ENCODE results near the gene MYO16. TPM values are rescaled to one million over a fixed set of nuclear protein-coding genes. Genes with fewer than 3 reads are reported as not detected.

The MYO16 gene
- total RNA-seq, 1 experiment from 2014 or later: 0.49 TPM

DNA sequence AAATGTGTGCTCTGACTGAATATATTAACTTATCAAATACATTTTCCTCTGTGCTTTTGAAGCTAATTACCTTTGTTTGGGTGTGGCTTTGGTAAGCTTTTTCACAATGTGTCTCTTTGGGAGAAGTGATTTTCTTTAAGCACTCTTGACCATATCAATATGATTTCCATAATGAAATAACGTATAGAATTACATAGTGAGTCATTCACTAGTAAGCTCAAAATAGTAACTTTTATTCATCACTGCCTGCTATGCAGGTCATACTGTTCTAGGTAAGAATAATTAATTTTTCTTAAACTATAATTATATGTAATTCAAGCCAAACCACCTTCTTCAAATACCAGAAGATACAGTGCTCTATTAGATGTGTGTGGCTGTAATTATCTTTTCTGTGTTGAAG is 480.7 kb downstream of the MYO16 start:
- H3K4me3 ChIP-seq (ENCODE audit: low read depth, low read length, poor library complexity, severe bottlenecking): no peak overlapping the region
- no peak overlapping the region for H3K27ac ChIP-seq (ENCODE audit: low read depth, low read length, poor library complexity, severe bottlenecking)
- no peak for DNase-seq (ENCODE audit: low spot score)
- no TSS peak for BruUV-seq (replicated peaks)
- ChIA-PET POLR2A (ENCODE audit: low non-redundant PET) (no interaction called here), CTCF (interaction anchor here (0.6 kb wide), 1 partner anchor 35 kb away, joined by 5 read pairs; no protein-coding TSS in a partner anchor)
- H3K27me3 ChIP-seq (replicated peaks; ENCODE audit: insufficient read depth, low read depth, low read length, poor library complexity): no peaks in the 10 kb centered on the region
- intact Hi-C loops (cut with micrococcal nuclease; ENCODE audit: unreplicated experiment): no loop called here
- no peaks in the 10 kb centered on the region for H3K4me1 ChIP-seq (ENCODE audit: insufficient read depth, low read length, poor library complexity, severe bottlenecking)
- no peak for TF ChIP-seq EZH2 (IDR thresholded peaks at IDR 0.05; ENCODE audit: borderline replicate concordance, low read depth, low read length, poor library complexity, severe bottlenecking)
- no peak for TF ChIP-seq CTCF (conservative IDR thresholded peaks at IDR 0.05; ENCODE audit: low read depth, low read length)
- H3K9me3 ChIP-seq (ENCODE audit: low read depth, low read length, poor library complexity, severe bottlenecking): no peaks in the 10 kb centered on the region
- H3K36me3 ChIP-seq (ENCODE audit: insufficient read depth, low read length, poor library complexity, severe bottlenecking): no peaks in the 10 kb centered on the region

- no peak overlapping the region for H3K4me3 ChIP-seq (ENCODE audit: low read depth, low read length, poor library complexity, severe bottlenecking)
- ChIA-PET CTCF (no interaction called here), POLR2A (ENCODE audit: low non-redundant PET) (interaction anchor here (0.6 kb wide), 1 partner anchor 41 kb away, joined by 3 read pairs; no protein-coding TSS in a partner anchor)
- H3K4me1 ChIP-seq (ENCODE audit: insufficient read depth, low read length, poor library complexity, severe bottlenecking): no peaks in the 10 kb centered on the region
- no peak for DNase-seq (ENCODE audit: low spot score)
- H3K36me3 ChIP-seq (ENCODE audit: insufficient read depth, low read length, poor library complexity, severe bottlenecking): no peaks in the 10 kb centered on the region
- no peaks in the 10 kb centered on the region for H3K27me3 ChIP-seq (replicated peaks; ENCODE audit: insufficient read depth, low read depth, low read length, poor library complexity)
- no TSS peak for BruUV-seq (replicated peaks)
- H3K27ac ChIP-seq (ENCODE audit: low read depth, low read length, poor library complexity, severe bottlenecking): no peak overlapping the region
- H3K9me3 ChIP-seq (ENCODE audit: low read depth, low read length, poor library complexity, severe bottlenecking): no peaks in the 10 kb centered on the region
- intact Hi-C loops (cut with micrococcal nuclease; ENCODE audit: unreplicated experiment): no loop called here
- TF ChIP-seq EZH2 (IDR thresholded peaks at IDR 0.05; ENCODE audit: borderline replicate concordance, low read depth, low read length, poor library complexity, severe bottlenecking) (no peak), CTCF (conservative IDR thresholded peaks at IDR 0.05; ENCODE audit: low read depth, low read length) (no peak)
Observed at GRCh38 chr13:109111141-109111540, 481.7 kb downstream of the MYO16 start.

DNA sequence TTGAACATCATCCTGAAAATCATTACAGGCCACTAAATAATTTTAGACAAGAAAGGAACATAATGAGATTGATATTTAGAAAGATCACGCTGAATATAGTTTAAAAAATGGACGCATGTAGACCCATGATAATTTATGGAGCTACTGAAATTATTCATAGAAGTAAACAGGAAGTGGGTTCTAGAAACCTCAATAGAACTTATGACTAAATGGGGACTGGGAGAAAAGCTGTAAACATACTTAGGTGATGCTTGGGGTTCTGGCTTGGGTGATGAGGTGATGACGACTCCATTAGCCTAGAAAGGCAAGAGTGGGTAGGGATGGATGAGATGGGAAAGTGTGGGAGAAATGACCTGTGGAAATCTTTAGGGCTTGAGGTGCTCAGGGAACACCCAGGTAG is 484.0 kb downstream of the MYO16 start:
- Histone ChIP-seq H3K27ac (ENCODE audit: low read depth, low read length, poor library complexity, severe bottlenecking) (no peak overlapping the region), H3K36me3 (ENCODE audit: insufficient read depth, low read length, poor library complexity, severe bottlenecking) (no peaks in the 10 kb centered on the region), H3K4me3 (ENCODE audit: low read depth, low read length, poor library complexity, severe bottlenecking) (no peak overlapping the region), H3K4me1 (ENCODE audit: insufficient read depth, low read length, poor library complexity, severe bottlenecking) (no peaks in the 10 kb centered on the region), H3K9me3 (ENCODE audit: low read depth, low read length, poor library complexity, severe bottlenecking) (no peaks in the 10 kb centered on the region), H3K27me3 (replicated peaks; ENCODE audit: insufficient read depth, low read depth, low read length, poor library complexity) (no peaks in the 10 kb centered on the region)
- TF ChIP-seq EZH2 (IDR thresholded peaks at IDR 0.05; ENCODE audit: borderline replicate concordance, low read depth, low read length, poor library complexity, severe bottlenecking): no peak
- CTCF ChIA-PET: no interaction called here
- POLR2A ChIA-PET (ENCODE audit: low non-redundant PET): no interaction called here
- DNase-seq (ENCODE audit: low spot score): no peak
- intact Hi-C loops (cut with micrococcal nuclease; ENCODE audit: unreplicated experiment): no loop called here
- BruUV-seq (replicated peaks): no TSS peak

- Histone ChIP-seq H3K9me3 (ENCODE audit: low read depth, low read length, poor library complexity, severe bottlenecking) (no peaks in the 10 kb centered on the region), H3K4me1 (ENCODE audit: insufficient read depth, low read length, poor library complexity, severe bottlenecking) (no peaks in the 10 kb centered on the region), H3K4me3 (ENCODE audit: low read depth, low read length, poor library complexity, severe bottlenecking) (no peak overlapping the region), H3K27me3 (replicated peaks; ENCODE audit: insufficient read depth, low read depth, low read length, poor library complexity) (no peaks in the 10 kb centered on the region), H3K36me3 (ENCODE audit: insufficient read depth, low read length, poor library complexity, severe bottlenecking) (no peaks in the 10 kb centered on the region), H3K27ac (ENCODE audit: low read depth, low read length, poor library complexity, severe bottlenecking) (no peak overlapping the region)
- TF ChIP-seq EZH2 (IDR thresholded peaks at IDR 0.05; ENCODE audit: borderline replicate concordance, low read depth, low read length, poor library complexity, severe bottlenecking): no peak
- no peak for TF ChIP-seq CTCF (conservative IDR thresholded peaks at IDR 0.05; ENCODE audit: low read depth, low read length)
- intact Hi-C loops (cut with micrococcal nuclease; ENCODE audit: unreplicated experiment): no loop called here
- no peak for DNase-seq (ENCODE audit: low spot score)
- ChIA-PET CTCF (no interaction called here), POLR2A (ENCODE audit: low non-redundant PET) (no interaction called here)
- BruUV-seq (replicated peaks): no TSS peak
Observed at GRCh38 chr13:109114162-109114561, 484.8 kb downstream of the MYO16 start.
